ENCODE data around the gene NUDT16L1.
"Not testable (repeated sequence)": the region's sequence is repeated elsewhere in the genome, so short reads cannot be mapped to it uniquely, and the experiment has no call there.

NUDT16L1 gene

DNA sequence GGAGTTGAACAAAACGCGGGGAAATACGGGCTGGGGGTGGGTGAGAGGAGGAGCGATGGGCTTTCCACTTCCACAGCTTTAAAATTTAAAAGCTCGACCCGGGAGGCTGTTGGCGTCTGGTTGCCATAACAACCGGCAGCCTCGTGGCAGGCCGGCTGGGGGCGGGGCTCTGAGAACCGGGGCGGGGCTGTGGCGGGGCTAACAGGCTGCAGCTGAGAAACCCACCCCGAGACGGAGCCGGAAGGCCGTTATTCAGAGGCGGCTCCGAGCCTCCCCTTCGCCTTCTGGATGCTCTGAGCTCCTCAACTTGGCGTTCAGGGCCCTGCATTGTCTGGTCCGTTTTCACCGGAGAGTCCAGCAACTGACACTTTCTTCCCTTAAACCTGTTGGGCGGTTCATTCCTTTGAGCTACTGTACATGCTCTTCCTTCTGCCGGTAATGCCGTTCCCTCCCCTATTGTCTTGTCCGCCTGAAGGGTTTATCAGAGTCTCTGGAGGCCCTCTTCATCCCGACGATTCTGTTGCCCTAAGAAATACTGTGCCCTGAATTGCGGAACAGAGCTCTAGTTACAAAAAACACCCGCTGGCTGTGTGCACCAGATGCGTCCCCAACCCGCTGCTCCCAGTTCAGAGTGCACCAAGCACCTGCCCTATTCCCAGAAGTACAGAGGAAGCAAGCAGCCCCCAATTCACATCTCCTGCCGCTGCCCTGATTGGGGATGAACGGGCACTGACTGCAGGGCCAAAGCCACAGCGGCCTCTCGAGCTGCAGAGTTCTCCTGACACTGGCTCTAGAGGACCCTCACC, 41.6 kb downstream of the NUDT16L1 start:
- DNase-seq (ENCODE audit: low read depth): no peak
- peak overlapping the region; percentile 88 for H3K4me3 ChIP-seq (ENCODE audit: low read depth, low read length)
- TF ChIP-seq, protein P1, sequence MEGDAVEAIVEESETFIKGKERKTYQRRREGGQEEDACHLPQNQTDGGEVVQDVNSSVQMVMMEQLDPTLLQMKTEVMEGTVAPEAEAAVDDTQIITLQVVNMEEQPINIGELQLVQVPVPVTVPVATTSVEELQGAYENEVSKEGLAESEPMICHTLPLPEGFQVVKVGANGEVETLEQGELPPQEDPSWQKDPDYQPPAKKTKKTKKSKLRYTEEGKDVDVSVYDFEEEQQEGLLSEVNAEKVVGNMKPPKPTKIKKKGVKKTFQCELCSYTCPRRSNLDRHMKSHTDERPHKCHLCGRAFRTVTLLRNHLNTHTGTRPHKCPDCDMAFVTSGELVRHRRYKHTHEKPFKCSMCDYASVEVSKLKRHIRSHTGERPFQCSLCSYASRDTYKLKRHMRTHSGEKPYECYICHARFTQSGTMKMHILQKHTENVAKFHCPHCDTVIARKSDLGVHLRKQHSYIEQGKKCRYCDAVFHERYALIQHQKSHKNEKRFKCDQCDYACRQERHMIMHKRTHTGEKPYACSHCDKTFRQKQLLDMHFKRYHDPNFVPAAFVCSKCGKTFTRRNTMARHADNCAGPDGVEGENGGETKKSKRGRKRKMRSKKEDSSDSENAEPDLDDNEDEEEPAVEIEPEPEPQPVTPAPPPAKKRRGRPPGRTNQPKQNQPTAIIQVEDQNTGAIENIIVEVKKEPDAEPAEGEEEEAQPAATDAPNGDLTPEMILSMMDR (IDR thresholded peaks at IDR 0.05; ENCODE audit: low read depth, low read length, missing control alignments): no peak

DNA sequence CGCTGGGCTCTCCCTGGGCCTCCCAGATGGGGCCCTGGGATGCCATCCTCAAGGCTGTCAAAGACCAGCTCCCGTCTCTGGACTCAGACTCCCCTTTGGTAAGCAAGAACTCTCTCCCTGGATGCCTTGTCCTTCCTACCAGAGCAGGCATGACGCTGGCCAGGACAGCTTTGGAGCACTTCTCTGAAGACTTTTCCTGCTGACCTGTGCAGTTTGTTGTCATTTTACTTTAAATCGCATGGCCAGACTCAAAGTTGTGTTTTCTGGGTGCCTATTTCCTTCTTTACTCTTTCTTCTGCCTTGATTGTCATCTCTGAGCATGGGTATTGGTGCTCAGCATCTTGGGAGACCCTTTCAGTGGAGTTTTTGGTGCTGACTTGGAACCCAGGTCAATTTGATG, 43.2 kb downstream of the NUDT16L1 start:
- H3K4me3 ChIP-seq (ENCODE audit: low read depth, low read length): no peak overlapping the region
- DNase-seq (ENCODE audit: low read depth): no peak
- TF ChIP-seq, protein P1 (IDR thresholded peaks at IDR 0.05; ENCODE audit: low read depth, low read length, missing control alignments): no peak

DNA sequence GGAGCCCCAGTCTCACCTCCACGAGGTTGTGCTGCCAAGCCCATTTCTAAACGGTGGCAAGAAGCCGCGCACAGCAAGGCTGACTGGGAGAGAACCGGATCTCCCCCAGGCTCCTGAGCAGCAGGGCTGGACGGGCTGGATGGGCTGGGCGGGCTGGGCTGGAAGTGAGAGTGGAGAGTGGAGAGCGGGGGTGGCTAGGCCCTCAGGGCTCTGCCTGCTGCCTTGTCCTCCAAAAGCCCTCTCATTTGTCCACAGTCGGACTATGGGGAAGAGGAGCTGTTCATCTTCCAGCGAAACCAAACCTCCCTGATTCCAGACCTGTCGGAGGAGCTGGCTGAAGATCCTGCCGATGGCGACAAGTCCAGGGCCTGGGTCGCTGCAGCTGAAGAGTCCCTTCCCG, 44.2 kb downstream of the NUDT16L1 start:
- TF ChIP-seq, protein P1 (IDR thresholded peaks at IDR 0.05; ENCODE audit: low read depth, low read length, missing control alignments): no peak
- H3K4me3 ChIP-seq (ENCODE audit: low read depth, low read length): no peak overlapping the region
- no peak for DNase-seq (ENCODE audit: low read depth)

DNA sequence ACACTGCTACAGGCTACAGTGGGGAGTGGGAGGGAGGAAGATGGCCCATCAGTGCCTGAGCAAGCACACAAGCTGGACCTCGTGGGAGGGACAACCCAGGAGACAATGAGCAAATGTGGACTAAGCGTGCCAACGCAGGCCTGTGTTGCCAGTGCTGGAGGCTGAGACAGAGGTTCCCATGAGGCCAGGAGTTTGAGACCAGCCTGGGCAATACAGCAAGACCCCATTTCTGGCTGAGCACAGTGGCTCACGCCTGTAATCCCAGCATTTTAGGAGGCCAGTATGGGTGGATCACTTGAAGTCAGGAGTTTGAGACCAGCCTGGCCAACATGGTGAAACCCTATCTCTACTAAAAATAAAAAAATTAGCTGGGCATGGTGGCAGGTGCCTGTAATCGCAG, 45.0 kb downstream of the NUDT16L1 start:
- DNase-seq (ENCODE audit: low read depth): not testable (repeated sequence)

DNA sequence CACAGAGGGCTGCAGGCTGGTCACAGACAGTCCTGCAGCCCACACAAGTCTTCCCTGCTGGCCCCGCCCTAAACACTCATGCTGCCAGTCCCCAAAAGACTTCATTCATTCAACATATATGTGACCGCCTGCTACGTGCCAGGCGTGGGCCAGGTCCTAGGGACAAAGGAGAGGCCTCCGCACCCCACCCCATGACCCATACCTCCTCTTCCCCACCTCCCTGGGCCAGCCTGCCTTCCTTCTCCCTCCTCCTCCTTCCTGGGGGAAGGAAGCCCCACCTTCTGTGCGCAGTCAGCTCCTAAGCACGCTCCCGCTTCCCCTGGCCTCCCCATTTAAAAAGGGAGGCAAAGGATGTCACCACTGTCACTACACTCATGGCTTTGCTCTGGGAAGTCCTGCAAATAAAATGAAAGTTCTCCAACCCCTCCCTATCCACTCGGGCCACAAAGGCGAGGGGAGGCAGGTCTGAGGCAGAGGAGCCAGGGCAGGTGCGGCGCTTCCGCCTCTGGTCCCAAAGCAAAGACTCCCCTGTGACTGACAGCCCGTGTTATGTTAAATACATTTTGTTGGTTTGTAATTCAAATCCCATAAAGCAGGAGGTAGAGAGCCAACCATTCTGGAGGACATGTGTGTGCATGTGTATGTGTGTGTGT, 50.0 kb downstream of the NUDT16L1 start:
- TF ChIP-seq, protein P1 (IDR thresholded peaks at IDR 0.05; ENCODE audit: low read depth, low read length, missing control alignments): no peak
- H3K4me3 ChIP-seq (ENCODE audit: low read depth, low read length): peak overlapping the region; percentile 44
- no peak for DNase-seq (ENCODE audit: low read depth)

More for the DNA sequence above, 45.0 kb downstream of the NUDT16L1 start:
- not testable (repeated sequence) for H3K4me3 ChIP-seq (ENCODE audit: low read depth, low read length)

DNA sequence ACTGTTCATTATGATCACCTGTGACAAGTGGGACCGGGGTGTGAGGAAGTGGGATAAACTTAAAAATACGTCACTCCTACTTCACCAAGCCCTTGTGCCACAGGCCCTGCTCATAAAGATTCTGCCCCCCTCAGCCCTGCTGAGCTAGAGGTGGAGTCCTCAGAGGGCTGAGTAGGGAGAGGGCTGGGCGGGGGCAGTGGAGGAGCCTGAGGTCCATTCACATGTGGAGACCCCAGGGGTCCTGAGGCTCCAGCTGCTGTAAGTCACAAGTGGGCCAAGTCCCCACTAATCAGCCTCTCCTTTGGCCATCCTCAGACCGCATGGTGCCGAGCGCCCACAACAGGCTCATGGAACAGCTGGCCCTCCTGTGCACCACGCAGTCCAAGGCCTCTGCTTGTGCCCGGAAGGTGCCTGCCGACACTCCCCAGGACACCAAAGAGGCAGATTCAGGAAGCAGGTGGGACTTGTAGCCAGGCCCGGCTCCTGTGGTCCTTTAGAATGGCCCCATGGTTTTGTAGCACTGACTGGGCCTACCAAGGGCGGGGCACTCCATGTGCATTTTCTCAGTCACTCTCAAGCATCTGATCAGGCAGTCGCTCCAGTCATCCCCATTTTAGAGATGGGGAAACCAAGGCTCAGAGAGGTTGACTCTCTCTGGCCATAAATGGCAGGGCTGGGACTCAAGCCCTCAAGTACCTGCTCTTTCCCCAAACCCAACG, 51.4 kb downstream of the NUDT16L1 start:
- no peak for DNase-seq (ENCODE audit: low read depth)
- TF ChIP-seq, protein P1 (IDR thresholded peaks at IDR 0.05; ENCODE audit: low read depth, low read length, missing control alignments): no peak
- no peak overlapping the region for H3K4me3 ChIP-seq (ENCODE audit: low read depth, low read length)

DNA sequence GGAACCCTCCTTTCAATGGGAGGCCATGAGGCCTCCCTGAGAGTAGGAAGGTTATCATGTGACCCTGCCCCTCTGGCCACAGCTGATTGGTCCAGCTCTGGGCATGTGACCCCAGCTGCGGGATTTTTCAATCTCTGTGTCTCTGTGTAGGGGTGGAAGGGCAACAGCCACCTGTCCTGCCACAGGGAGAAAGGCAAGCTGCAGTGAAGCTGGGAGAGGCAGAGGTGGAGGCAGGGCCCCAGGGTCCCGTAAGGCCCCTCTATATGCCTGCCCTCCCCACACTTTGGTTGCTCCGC, 51.9 kb downstream of the NUDT16L1 start:
- TF ChIP-seq, protein P1 (IDR thresholded peaks at IDR 0.05; ENCODE audit: low read depth, low read length, missing control alignments): no peak
- no peak for DNase-seq (ENCODE audit: low read depth)
- no peak overlapping the region for H3K4me3 ChIP-seq (ENCODE audit: low read depth, low read length)

Measured in GM12864 (cell line).